HG03039 (cell line): Measurements from ENCODE around the gene YPEL2.
"Not testable (repeated sequence)": the region's sequence is repeated elsewhere in the genome, so short reads cannot be mapped to it uniquely, and the experiment has no call there.

Source experiments
- ATAC-seq: cut with Tn5 transposase; IDR thresholded peaks from one replicate; pipeline ENCODE4 v1.9.1; 2021; ENCODE audit warnings: mild to moderate bottlenecking, moderate library complexity; ENCODE audit not compliant: unreplicated experiment

YPEL2 gene

GRCh38 chr17:59331129-59331928 lies at the start of gene YPEL2:
Gene YPEL2, plus strand, starts transcription at chr17:59331655. Its CDS starts 21,755 bp downstream, at chr17:59353410.
- peak; percentile 82 for ATAC-seq

GRCh38 chr17:59284317-59284716 lies 47.1 kb upstream of the YPEL2 start:
- no peak for ATAC-seq

DNA sequence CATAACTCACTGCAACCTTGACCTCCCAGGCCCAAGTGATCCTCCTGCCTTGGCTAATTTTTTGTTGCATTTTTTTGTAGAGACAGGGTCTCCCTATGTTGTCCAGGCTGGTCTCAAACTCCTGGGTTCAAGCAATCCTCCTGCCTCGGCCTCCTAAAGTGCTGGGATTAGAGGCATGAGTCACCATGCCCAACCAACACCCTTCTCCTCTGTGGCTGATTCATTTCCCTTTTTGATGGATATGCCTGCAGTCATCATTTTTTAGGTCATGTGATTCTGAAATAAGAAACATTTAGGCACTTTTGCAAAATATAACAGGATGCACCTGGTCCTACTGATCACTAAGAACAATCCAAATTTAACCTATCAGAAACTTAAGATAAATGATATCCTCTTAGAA lies 44.0 kb upstream of the YPEL2 start:
- no peak for ATAC-seq

DNA sequence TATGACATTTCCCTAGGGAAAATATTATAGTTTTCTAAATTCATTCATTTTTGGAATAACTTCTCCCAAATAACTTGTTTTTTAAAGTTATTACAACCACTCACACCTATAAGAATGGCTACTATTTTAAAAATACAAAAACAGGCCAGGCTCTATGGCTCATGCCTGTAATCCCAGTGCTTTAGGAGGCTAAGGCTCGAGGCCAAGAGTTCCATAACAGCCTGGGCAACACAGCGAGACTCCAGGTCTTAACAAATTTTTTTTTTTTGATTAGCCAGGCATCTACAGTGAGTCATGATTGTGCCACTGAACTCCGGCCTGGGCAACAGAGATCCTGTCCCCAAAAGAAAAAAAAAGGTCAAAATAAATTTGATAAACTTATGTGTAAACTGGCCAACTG lies 43.6 kb upstream of the YPEL2 start:
- ATAC-seq: no peak

DNA sequence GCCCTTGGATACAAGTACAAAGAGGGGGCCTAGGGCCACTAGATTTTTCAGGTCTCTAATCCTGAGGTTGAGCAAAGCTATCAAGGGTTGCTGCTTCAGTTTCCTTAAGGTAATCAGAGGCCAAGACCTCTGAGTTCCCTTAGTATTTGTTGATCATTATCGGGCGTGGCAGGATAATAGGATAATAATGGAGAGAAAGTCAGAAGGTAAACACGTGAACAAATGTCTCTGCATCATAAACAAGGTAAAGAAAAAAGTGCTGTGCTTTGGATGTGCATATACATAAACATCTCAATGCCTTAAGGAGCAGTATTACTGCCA lies 41.5 kb upstream of the YPEL2 start:
- ATAC-seq: no peak

- not testable (repeated sequence) for ATAC-seq
These were observed 41.0 kb upstream of the YPEL2 start for GRCh38 chr17:59290302-59290998.

- ATAC-seq: no peak
These were observed 39.3 kb upstream of the YPEL2 start for GRCh38 chr17:59292174-59292523.

DNA sequence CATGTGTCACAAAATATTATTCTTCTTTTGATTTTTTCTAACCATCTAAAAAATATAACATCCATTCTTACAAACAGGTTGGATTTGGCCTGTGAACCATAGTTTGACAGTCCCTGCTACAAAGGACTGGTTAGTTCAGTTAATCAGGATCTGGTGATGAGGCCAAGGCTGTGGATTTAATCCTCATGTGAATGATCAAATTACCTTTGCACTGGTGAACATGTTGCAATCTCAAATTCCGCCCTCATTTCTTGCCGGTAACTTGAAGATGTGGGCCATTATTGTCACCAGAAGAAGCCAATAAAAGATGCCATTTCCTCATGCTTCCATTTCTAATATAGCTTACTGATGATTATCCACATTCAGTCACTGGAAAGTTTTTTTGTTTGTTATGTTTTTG lies 35.3 kb upstream of the YPEL2 start:
- ATAC-seq: no peak

DNA sequence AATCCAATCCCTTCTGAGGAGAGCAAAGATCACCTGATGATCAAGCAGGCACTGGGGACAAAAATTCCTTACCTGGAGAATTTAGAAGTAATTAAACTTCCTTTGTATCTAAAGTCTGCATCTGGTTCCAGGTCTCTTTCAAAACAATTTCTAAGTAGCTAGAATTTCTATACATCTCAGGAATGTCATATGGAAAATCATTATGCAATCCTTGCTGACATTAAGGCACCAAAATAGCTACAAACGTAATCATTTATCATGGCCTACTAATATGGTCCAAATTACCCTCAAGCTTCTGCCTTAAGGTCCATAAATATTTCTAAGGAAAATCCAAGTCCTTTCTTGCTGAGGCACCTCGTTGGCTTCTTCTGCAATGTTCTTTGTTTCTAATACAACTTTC lies 32.9 kb upstream of the YPEL2 start:
- no peak for ATAC-seq

- ATAC-seq: no peak
These were observed 31.9 kb upstream of the YPEL2 start for GRCh38 chr17:59299400-59300092.

GRCh38 chr17:59300941-59301340 lies 30.5 kb upstream of the YPEL2 start:
- ATAC-seq: no peak

- ATAC-seq: no peak
These were observed 26.6 kb upstream of the YPEL2 start for GRCh38 chr17:59304811-59305210.

- ATAC-seq: no peak
These were observed 21.1 kb upstream of the YPEL2 start for GRCh38 chr17:59310263-59310920.

DNA sequence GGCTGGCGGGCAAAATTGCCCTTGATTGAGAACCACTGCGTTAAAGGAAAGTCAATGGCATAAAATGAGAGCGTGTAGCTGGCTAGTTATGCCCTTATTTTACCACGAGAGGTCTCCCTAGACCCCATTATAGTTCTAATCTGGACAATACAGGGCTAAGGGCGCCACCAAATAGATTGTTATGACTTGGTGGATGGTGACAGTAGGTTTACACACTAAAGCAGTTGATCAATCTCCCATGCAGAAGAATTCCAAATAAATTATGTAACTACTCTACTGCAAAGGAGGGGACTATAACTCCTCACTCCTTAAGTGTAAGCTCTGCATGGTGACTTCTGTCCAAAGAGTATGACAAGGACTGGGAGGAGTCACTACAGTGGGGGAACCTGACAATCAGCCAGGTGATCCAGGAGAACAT lies 20.4 kb upstream of the YPEL2 start:
- ATAC-seq: no peak

GRCh38 chr17:59311521-59311920 lies 19.9 kb upstream of the YPEL2 start:
- ATAC-seq: not testable (repeated sequence)

DNA sequence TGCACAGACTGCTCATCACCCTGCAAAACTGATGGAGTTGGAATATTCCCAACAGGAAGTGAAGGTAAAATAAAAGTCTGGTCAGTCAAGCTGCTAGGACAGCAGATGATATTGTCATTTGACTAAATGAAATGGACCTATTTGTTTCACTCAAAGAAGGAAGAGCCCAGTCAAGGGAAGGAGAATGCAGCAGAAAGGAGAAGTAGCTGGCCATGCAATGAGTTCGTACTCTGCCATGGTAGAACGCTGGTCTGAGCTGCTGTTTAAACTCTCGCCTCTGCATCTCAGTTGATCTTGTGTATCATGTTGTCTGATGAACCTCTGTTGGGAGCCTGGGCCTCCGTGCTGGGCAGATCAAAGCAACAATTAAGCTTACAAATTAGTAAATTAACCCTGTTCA lies 15.6 kb upstream of the YPEL2 start:
- ATAC-seq: no peak

- no peak for ATAC-seq
These were observed 4.1 kb upstream of the YPEL2 start for GRCh38 chr17:59327121-59327980.

DNA sequence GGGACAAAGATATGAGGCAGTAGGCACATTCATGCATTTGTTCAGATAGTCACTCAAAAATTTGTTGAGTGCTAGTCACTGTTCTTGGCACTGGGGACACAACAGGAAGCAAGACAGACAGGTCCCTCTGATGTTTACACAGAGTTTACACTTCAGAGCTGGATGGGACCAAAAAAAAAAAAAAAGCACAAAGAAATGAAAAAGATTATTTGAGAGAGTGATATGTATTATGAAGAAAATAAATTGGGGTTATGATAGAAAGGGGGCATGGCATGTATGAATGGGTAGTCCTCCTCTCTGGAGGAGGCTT lies 3.5 kb upstream of the YPEL2 start:
- ATAC-seq: no peak

- no peak for ATAC-seq
These were observed 2.9 kb upstream of the YPEL2 start for GRCh38 chr17:59328601-59329000.

GRCh38 chr17:59329176-59330052 lies 2.0 kb upstream of the YPEL2 start:
- ATAC-seq: no peak
